DND-41 (cell line): ENCODE measurements around the gene RFX2.

Experiments
- EZH2 ChIP-seq: IDR thresholded peaks from 3 replicates; pipeline ENCODE4 v1.6.1; 2012; ENCODE audit warnings: borderline replicate concordance, low read depth, mild to moderate bottlenecking, moderate library complexity, low read length, inconsistent platforms; ENCODE audit not compliant: severe bottlenecking
- TF ChIP-seq, protein P1 (sequence below): IDR thresholded peaks from 2 replicates; pipeline ENCODE4 v1.5.1; 2012; ENCODE audit warnings: borderline replicate concordance, low read length, moderate library complexity, mild to moderate bottlenecking; ENCODE audit not compliant: poor library complexity, severe bottlenecking; ENCODE audit errors: extremely low read depth

DNA sequence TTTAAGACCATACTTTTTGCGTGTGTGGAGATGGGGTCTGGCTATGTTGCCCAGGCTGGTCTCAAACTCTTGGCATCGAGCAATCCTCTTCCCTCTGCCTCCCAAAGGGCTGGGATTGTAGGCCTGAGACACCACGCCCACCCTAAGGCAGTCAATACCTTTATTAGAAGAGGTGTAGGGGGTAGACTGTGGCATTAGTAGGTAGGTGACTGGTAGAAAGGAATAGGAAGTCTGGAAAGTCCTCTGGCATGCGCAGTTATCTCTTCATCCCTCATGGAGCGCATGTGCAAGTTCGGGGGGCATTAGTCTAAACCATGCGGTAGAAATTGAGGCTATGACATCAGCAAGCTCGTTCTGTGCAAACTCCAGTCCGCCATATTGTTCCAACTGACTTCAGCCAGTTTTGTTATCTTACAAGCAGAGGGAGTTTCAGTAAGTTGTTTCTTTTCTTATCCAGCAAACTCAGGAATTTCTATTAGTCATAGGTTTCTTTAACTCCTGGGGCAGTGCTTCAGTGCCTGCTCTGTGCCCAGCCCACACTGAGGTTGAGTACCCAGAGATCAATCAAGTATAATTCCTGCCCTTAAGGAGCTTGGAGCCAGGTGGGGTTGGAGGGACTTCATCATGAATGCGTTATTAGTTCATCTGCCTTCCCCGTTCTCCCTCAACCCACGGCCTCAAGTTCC lies 125.1 kb downstream of the RFX2 start:
- no peak for TF ChIP-seq EZH2
- TF ChIP-seq, protein P1, sequence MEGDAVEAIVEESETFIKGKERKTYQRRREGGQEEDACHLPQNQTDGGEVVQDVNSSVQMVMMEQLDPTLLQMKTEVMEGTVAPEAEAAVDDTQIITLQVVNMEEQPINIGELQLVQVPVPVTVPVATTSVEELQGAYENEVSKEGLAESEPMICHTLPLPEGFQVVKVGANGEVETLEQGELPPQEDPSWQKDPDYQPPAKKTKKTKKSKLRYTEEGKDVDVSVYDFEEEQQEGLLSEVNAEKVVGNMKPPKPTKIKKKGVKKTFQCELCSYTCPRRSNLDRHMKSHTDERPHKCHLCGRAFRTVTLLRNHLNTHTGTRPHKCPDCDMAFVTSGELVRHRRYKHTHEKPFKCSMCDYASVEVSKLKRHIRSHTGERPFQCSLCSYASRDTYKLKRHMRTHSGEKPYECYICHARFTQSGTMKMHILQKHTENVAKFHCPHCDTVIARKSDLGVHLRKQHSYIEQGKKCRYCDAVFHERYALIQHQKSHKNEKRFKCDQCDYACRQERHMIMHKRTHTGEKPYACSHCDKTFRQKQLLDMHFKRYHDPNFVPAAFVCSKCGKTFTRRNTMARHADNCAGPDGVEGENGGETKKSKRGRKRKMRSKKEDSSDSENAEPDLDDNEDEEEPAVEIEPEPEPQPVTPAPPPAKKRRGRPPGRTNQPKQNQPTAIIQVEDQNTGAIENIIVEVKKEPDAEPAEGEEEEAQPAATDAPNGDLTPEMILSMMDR = no peak
